Esophagus muscularis mucosa (tissue), 3 donors: ENCODE results near the gene ZBTB16.

Experiments used
- CTCF ChIP-seq, 3 experiments: fragments of 200-600 bp in 2 of 3; fragments of 450-650 bp in 1 of 3; sonication (generic) in 2 of 3; IDR thresholded peaks; one replicate each; pipeline ENCODE4 v1.5.1; 2017 to 2019; ENCODE audit warnings: antibody characterized with exemption in 3 of 3, mild to moderate bottlenecking in 2 of 3, moderate library complexity in 1 of 3
- POLR2A ChIP-seq: fragments of 450-650 bp; IDR thresholded peaks from one replicate; pipeline ENCODE4 v1.6.1; 2017; ENCODE audit warnings: antibody characterized with exemption, moderate library complexity, mild to moderate bottlenecking, low read depth

- no peak for TF ChIP-seq CTCF (IDR thresholded peaks at IDR 0.05)
- TF ChIP-seq POLR2A, result no peak
Measured at GRCh38 chr11:114059984-114060391, 477 bp downstream of the ZBTB16 start.
